Stimulated activated CD4-positive, alpha-beta T cell treated with anti-CD3 and anti-CD28 coated beads, Interleukin-1b, Interleukin-23, amount 100 ng/mL, for 1 hour (primary cell): ENCODE data around the gene MAD1L1.
"Not testable (repeated sequence)": the region's sequence is repeated elsewhere in the genome, so short reads cannot be mapped to it uniquely, and the experiment has no call there.

ENCODE experiments used
- DNase-seq, 2 donors: peaks; one replicate each; pipeline ENCODE4 v3.0.0-alpha.2; 2020; ENCODE audit warnings: low read depth in 2 of 2

MAD1L1 gene

GRCh38 chr7:2232766-2233520, at the start of gene MAD1L1:
TSS of gene MAD1L1 (minus strand) at chr7:2232945. CDS start at chr7:2230133, 2,812 bp downstream.
- DNase-seq: peak; percentile 74 to 75

DNA sequence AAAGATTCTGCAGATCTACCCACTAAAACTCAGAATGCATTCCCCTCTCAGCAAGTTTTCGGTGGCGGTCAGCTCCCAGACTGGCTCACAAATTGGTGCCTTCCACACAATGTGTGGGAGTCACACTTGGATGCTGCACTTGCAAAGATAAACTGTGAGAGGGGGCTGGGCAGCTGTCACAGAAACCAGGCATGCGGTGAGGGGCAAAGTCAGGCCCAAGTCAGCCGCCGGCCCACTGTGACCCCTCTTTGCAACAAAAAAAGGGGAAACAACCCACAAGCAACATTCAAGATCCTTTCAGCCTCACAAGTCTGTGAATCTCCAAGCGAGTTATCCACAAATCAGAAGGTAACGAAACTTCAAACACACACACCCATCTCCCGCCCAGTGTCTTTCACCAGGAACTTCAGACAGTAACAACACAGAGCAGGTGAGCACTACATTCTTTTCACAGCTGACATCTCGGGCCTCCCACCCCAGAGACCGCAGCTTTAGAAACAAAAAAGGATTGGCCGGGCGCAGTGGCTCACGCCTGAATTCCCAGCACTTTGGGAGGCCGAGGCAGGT, 49.5 kb upstream of the MAD1L1 start:
- DNase-seq: no peak

- DNase-seq: no peak
Observed at GRCh38 chr7:2281541-2281940, 48.8 kb upstream of the MAD1L1 start.

- no peak for DNase-seq
Observed at GRCh38 chr7:2280424-2280823, 47.7 kb upstream of the MAD1L1 start.

GRCh38 chr7:2279896-2280295, 47.2 kb upstream of the MAD1L1 start:
- no peak for DNase-seq

DNA sequence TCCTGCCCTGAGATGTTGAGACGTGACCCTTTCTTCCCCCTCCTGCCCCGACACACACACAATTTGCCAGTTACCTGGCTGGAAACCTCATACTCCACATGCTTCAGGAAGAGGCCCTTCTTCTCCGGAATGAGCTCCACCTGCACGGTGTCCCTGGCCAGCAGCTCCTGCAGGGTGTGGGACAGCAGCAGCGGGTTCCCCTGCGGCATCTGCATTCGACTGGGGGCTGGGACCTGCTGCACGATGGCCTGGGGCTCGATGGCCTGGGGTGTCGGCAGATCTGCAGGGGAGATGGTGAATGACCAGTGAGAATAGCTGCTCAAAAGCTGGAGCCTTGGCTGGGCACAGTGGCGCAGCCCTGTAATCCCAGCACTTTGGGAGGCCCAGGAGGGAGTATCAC, 45.3 kb upstream of the MAD1L1 start:
- no peak for DNase-seq

GRCh38 chr7:2276107-2276506, 43.4 kb upstream of the MAD1L1 start:
- DNase-seq: no peak

GRCh38 chr7:2275101-2275500, 42.4 kb upstream of the MAD1L1 start:
- DNase-seq: no peak

GRCh38 chr7:2274666-2275065, 41.9 kb upstream of the MAD1L1 start:
- no peak for DNase-seq

GRCh38 chr7:2273866-2274265, 41.1 kb upstream of the MAD1L1 start:
- DNase-seq: no peak

- DNase-seq: no peak
Observed at GRCh38 chr7:2272031-2272430, 39.3 kb upstream of the MAD1L1 start.

- DNase-seq: no peak
Observed at GRCh38 chr7:2271273-2272026, 38.7 kb upstream of the MAD1L1 start.

GRCh38 chr7:2270495-2270894, 37.8 kb upstream of the MAD1L1 start:
- DNase-seq: no peak

- no peak for DNase-seq
Observed at GRCh38 chr7:2269991-2270460, 37.3 kb upstream of the MAD1L1 start.

DNA sequence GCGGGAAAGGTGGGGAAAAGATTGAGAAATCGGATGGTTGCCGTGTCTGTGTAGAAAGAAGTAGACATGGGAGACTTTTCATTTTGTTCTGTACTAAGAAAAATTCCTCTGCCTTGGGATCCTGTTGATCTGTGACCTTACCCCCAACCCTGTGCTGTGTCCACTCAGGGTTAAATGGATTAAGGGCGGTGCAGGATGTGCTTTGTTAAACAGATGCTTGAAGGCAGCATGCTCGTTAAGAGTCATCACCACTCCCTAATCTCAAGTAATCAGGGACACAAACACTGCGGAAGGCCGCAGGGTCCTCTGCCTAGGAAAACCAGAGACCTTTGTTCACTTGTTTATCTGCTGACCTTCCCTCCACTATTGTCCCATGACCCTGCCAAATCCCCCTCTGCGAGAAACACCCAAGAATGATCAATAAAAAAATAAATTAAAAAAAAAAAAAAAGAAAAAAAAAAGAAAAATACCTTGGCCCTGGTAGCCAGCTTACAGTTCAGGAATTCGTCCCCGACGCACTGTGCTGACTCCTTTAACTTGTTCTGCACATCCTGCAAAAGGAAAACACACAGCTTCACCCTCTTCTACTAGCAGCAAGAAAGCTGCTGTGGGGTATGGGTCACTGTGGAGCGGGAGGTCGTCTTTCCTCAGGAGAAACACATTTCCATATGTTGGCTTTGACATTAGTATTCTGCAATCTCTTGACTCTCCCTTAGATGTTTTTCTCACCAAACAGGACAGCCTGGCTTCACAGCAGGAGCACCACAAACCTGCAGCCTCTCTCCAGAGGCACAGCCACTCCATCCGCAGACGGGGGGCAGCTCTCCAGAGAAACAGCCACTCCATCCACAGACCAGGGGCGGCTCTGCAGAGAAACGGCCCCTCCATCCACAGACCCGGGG, 36.6 kb upstream of the MAD1L1 start:
- not testable (repeated sequence) for DNase-seq

DNA sequence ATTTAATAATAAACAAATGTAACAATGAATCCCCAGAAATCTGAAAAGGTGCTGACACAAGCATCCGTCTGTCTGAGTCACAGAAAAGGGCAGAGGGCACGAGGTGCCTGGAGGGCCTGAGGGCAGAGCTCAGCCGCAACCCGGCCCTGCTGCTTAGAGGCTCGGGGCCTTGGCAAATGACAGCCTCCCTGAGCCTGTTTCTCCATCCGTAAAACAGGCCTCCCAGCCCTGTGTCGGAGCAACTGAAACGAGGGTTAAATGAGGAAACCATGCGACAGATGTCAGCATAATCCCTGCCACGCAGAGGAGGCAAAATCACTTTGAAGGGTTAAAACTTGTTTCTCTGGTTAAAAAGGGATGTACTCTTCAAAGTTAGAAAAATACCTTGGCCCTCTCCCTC, 34.2 kb upstream of the MAD1L1 start:
- DNase-seq: no peak

GRCh38 chr7:2264158-2264557, 31.4 kb upstream of the MAD1L1 start:
- no peak for DNase-seq

DNA sequence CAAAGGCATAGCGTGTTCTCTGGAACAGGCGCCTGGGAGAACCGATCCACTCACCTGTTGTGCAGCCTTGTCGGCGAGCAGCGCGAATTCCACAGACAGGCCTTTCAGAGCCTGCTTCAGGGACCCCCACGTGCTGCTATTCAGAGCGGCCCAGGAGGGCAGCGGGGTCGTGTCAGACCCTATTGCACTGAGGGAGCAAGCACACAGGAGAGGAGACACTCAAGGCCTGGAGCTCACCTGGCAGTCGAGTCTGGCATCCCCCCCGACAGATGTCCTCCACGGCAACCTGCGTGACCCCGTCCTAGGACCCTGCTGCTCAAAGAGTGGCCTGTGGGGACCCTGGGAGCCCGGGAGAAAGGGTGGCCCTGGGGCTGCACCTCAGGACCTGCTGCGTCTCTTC, 30.4 kb upstream of the MAD1L1 start:
- DNase-seq: no peak

- DNase-seq: no peak
Observed at GRCh38 chr7:2261611-2262010, 28.9 kb upstream of the MAD1L1 start.

GRCh38 chr7:2260820-2261219, 28.1 kb upstream of the MAD1L1 start:
- no peak for DNase-seq

- no peak for DNase-seq
Observed at GRCh38 chr7:2259480-2259879, 26.7 kb upstream of the MAD1L1 start.
